H1 (cell line): ENCODE data around the gene PTGIR.

ENCODE experiments used
- CTCF ChIP-seq, 3 experiments: IDR thresholded peaks; 1 replicate in 2 of 3; 2 replicates in 1 of 3; pipeline versions ENCODE4 v1.5.1 to v1.6.1; 2011; ENCODE audit warnings: low read length in 3 of 3, mild to moderate bottlenecking in 3 of 3, inconsistent platforms in 2 of 3, low read depth in 1 of 3, moderate library complexity in 1 of 3; ENCODE audit not compliant: insufficient read depth in 1 of 3; ENCODE audit errors: control extremely low read depth in 1 of 3
- GABPA ChIP-seq: IDR thresholded peaks from 2 replicates; pipeline ENCODE4 v1.6.1; 2011; ENCODE audit warnings: mild to moderate bottlenecking, low read length, moderate library complexity, borderline replicate concordance; ENCODE audit not compliant: insufficient read depth
- KDM5A ChIP-seq: fragments of 200-600 bp; IDR thresholded peaks from 2 replicates; pipeline ENCODE4 v1.7.1; 2012; ENCODE audit warnings: mild to moderate bottlenecking, low read length, inconsistent platforms, mixed read lengths
- MAFK ChIP-seq: IDR thresholded peaks from 2 replicates; pipeline ENCODE4 v1.6.1; 2012; ENCODE audit warnings: low read depth, mild to moderate bottlenecking, improper control_type of control experiment, low read length
- MAX ChIP-seq: IDR thresholded peaks from 2 replicates; pipeline ENCODE4 v1.6.1; 2012; ENCODE audit warnings: inconsistent platforms
- POLR2AphosphoS5 ChIP-seq: IDR thresholded peaks from 2 replicates; pipeline ENCODE4 v1.6.1; 2011; ENCODE audit warnings: low read depth, low read length
- SP2 ChIP-seq: IDR thresholded peaks from 2 replicates; pipeline ENCODE4 v1.6.1; 2012; ENCODE audit warnings: mild to moderate bottlenecking, low read length, inconsistent platforms
- SRF ChIP-seq: IDR thresholded peaks from 2 replicates; pipeline ENCODE4 v1.6.1; 2011; ENCODE audit warnings: mild to moderate bottlenecking, low read depth, low read length, moderate library complexity
- SUZ12 ChIP-seq: fragments of 200-600 bp; sonication (generic); IDR thresholded peaks from 2 replicates; pipeline ENCODE4 v1.6.1; 2012; ENCODE audit warnings: mild to moderate bottlenecking, inconsistent platforms, low read length, moderate library complexity, mixed read lengths

GRCh38 chr19:46639358-46640182 is 14.7 kb upstream of the PTGIR start:
- TF ChIP-seq CTCF (IDR thresholded peaks at IDR 0.05; ENCODE audit: control extremely low read depth in 1 of 3, insufficient read depth in 1 of 3, low read depth in 1 of 3, low read length in 3 of 3), result no peak
- TF ChIP-seq MAX, result no peak; the same call in 1 of the 2 replicates
- TF ChIP-seq MAFK, result no peak
- no peak for TF ChIP-seq GABPA
- TF ChIP-seq SRF, result no peak
- TF ChIP-seq KDM5A, result no peak
- TF ChIP-seq SP2, result no peak
- TF ChIP-seq SUZ12, result peak; percentile 33; the same call in 1 of the 2 replicates
- no peak for TF ChIP-seq POLR2AphosphoS5
